ENCODE data around the gene C3orf38.
"Not testable (repeated sequence)": the region's sequence is repeated elsewhere in the genome, so short reads cannot be mapped to it uniquely, and the experiment has no call there.

The C3orf38 gene

DNA sequence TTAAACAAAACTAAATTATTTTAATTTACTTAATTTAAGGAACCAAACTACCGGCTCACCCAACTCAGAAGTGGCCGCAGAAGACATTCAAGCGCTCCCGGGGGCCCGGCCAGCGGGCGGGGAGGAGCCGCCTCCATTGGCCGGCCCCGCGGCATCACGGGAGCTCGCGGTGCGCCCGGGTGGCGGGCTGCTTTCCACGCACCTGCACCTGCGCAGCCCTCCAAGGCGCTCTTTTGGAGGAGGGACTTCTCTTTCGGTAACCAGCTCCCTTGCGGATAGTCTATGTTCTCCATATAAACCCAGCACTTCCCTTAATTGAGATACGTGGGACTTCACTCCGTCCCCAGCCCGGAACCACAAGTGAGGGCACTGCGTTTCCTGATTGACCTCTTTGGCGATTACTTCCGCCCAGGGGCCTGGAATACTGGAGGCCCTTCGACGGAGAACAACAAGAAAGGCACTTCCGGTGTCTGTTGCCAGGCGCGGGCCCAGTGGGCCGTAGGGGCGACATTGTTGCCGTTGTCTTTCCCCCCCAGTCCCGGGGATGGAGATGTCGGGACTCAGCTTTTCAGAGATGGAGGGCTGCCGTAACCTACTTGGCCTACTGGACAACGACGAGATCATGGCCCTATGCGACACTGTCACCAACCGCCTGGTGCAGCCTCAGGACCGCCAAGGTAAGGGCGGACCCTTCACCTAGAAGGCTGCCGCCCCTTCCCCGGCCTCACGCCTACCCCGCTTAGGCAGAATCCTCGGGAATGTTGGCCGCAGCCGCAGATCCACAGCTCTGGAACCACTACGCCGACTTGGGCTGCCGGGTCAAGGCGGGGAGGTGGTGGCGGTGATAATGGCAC lies at the start of gene C3orf38:
TSS of gene C3orf38 (plus strand) at position 451 of the 854 bp plus-strand sequence. CDS start at position 545, 94 bp downstream.
- DNase-seq, result peak; percentile 68

DNA sequence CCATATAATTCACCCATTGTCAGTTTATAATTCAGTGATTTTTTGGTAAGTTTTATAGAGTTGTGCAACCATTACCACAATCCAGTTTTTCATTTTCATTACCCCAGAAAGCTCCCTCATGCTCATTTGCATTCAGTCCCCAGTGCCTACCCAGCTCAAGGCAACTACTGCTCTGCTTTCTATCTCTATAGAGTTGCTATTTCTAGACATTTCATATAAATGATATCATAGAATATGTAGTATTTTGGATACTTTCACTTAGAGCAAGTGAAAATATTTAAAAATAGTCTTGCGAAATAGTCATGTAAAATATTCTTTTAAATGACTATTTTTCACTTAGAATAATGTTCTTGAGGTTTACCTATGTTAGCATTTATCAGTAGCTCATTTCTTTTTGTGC lies 48.6 kb upstream of the C3orf38 start:
- no peak for DNase-seq

DNA sequence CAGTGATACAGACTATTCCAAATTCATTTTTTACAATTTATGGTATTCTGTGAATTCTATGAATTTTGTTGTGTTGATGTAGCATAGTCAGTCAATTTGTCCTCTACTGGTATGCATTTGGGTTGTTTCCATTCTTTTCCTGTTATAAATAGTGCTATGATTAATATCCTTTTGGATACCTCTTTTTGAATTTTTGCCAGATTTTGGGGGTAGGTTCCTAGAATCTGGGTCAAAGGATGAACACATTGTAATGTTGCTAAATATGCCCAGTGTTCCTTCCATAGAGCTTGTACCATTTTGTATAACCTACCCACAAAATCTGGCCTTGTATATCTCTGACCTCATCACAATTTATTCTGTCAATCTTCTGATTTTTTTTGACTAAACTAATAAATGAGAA lies 44.4 kb upstream of the C3orf38 start:
- DNase-seq, result no peak

DNA sequence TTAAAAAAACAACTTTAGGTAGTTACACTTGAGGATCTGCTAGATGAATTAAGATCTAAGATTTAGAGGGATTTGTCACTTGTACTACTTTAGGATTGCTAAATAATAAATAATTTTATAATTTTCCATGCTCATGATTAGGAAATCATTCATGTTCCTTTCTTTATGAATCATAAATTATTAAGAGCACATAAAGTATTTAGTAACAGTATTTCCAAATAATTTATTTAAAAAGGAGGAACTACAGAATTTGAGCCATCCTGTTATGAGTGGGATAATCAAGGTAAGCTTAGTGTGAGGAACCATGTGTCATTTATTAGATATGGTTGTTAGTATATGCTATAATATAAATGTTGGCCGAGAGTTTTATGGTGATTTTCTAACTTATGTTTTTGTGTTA lies 37.5 kb upstream of the C3orf38 start:
- no peak for DNase-seq

DNA sequence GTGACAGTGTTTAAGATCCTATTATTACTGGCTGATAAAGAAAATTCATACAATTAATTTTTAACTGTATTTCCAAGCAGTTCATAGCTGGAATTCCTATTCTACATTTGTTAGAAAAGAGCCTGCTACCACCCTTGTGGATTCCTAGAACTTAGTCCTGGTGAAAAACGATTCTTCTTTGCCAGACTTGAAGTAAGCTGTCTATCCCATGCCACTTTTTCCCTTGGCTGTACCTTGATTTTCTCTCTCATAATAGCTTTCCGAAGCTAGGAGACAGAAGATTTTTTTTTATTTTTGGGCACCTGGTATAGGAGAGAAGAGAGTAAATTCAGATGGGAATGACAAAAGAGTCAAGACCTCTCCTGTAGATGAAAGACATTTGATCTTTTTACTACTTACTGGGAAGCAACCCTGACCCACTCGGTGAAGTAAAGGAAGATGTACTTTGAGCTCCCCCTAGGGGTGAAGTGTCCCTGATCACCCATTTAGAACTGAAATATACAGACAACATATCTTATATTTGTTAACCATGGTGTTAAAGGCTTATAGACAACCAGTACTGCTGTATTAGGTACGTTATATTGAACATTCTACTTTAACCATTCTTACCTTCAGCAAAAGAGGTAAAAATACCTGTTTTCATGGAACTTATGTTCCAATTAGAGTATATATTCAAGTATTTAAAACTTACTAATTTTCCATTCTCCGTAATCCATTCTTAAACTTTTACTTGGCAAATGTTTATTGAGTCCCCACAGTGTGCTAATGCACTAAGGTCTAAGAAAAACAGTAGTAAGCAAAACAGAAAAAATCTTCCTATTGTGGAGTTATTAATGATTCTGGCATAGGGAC lies 36.2 kb upstream of the C3orf38 start:
- peak; percentile 13 for DNase-seq

DNA sequence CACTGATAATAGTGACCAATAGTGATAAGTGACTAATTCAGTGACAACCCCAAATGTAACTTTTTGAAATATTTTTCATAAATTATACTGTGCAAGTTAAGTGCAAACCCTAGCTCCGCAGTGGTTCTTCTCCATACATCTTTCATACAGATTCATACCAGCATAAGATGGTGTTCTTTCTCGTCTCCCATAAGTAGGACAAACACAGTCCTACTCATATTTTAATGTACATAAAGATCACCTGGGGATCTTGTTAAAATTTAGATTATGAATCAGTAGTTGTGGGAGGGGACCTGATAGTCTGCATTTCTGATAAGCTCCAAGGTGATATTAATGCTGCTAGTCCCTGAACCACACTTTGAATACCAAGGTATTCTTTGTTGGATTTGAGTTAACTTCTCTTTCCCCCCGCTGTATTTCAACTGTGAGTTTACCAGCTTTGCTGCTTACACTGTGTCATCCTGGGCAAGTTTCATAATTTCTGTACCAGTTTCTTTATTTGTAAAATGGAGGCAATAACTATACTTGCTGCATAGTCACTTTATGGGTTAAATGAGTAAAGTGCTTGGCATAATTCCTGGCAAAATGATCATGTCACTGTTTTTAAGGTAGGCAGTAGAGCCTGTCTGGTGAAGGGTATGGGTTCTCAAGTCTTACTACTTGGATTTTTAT lies 34.7 kb upstream of the C3orf38 start:
- DNase-seq, result no peak

DNA sequence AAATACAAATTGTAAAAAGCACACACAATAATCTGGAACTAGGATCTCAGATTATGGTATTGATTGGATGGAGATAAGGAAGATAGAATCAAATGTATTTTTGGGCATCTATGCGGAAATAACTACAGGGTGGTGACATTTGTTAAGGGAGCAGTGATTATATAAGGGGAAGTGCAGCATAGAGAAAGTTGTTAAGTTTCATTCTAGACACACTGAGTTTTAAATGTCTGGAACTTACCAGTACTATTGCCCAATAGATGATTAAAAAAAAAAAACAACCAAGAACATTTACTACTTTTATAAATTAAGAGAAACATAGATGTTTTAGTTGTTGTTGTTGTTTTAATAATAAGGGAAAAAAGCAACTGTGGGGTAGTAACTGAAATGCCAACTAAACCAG lies 32.1 kb upstream of the C3orf38 start:
- no peak for DNase-seq

DNA sequence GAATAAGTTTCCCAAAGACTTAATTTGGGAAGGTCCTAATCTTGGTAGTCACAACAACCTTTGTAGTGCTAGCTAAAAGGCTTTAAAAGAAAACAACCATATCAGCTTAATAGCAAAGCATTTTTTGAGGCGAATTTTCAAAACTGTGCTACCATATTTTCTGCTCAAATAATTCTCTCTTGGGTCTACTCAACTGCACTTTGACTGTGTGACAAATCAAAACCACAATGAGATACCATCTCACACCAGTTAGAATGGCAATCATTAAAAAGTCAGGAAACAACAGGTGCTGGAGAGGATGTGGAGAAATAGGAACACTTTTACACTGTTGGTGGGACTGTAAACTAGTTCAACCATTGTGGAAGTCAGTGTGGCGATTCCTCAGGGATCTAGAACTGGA lies 31.2 kb upstream of the C3orf38 start:
- DNase-seq, result not testable (repeated sequence)

DNA sequence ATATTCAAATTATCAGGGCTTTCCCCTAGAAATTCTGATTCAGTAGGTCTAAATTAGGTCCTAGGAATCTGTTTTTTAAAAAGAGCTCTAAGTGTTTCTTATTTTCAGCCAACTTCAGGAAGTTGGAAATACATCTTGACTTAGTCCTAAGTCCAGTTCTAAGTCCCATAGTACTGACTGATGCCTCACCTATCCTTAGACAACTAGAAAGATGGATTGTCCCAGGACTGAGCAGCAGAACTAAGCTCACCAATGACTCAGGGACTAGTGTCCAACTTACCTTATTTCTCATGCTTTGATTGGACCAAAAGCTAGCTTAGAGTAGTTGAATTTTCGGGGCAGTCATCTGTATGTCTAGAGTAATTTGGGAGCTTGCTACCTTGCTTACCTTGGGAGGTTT lies 26.2 kb upstream of the C3orf38 start:
- no peak for DNase-seq

DNA sequence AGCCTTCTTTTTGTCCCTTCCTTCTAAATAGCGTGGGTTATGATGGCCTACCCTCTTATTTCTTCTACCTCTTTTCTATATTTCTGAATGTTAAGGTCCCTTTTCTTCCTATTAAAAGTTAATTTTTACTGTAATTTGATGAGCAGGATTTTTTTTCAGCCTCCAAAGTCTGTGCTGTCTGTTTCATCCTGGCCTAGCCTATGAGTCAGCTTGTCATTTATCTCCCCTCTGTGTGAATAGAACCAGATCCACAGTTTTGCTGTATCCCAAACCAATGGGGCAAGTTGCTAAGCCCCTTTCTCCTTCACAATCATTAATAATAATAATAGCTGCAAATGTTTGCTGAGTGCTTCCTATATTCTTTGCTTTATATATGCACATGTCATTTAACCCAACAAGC lies 18.1 kb upstream of the C3orf38 start:
- no peak for DNase-seq

DNA sequence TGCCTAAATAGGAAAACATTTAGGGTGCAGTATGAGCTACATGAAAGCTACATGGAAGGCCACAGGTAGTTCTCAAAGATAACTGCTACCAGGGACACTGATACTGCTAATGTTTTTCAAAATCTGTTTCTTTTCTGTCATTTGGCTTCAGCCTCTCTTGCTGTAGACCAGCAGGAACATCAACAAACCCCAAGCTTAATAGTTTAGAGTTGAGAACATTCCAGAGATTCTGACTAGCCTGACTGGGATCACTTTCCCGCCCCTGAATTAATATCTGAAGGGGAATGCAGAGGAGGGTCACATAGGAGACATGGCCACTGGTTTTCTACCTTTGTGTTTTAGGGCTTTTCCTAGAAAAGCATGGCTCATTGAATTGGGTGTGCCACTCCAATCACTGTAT lies 16.9 kb upstream of the C3orf38 start:
- DNase-seq, result no peak

DNA sequence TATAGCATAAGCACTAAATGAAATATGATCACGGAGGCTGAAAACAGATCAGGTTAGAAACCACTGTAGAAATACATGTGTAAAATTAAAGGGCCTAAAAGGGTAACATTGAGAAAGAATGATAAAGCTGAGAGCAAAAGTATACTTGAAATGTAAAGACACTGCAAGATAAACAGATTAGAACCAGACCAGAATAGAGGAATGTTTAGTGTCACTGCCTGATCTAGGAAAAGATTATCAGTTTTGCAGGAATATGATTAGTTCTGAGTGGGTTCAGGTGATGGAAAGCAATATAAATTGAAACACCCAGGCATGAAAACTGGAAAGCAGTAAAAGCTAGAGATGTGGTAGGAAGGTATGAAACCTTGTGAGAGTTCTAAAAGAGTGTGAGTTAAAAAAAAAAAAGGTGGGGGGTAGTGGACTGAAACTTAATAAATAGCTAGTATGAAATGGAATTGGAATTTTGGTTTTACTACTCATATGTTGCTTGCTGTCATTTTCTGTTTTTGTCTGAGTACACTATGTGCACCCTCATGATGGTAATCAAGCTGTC lies 16.0 kb upstream of the C3orf38 start:
- no peak for DNase-seq

DNA sequence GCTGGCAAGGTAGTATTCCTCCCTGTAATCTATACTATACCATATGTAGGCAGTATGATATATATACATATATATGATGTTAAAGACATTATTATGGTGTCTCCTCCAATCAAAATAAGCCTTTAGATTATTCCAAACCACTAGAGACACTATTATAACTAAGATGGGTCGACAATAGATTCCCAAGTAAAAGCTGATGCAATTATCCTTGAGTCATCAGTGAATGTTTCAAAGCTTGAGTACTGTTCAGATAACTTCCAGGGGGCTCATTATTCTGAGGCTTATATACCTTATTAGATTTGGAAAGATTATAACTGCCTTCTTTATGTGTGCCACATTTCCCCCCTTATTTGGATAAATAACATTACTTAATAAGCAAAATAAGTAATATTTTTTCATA lies 11.9 kb upstream of the C3orf38 start:
- DNase-seq, result no peak

DNA sequence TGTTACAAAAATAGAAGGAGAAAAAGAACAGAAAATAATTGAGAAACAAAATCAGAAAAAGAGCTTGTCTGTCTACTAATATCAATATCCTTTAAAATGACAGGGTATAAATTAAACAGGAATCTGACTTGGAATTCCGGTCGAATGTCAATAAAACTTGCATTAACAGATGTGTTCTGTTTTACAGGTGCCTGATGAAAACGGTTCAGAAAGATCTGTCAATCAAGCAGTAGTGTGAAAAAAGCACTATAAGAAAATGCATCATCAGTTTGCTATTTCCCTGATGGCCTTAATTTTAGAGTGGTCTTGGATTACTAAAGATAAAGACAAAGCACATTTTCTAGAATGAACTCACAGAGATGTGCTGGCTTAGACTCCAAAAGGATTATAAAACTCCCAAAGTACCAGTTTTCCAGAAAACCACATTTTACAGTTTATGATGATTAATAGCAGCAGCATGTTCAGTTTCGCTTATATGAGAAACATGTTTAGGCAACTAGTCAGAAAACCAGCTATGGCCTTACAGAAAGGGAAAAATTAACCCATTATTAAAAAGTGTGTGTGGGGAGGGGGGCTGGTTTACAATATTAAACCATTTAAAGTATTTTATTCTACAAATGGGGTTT lies 8.2 kb upstream of the C3orf38 start:
- DNase-seq, result no peak

DNA sequence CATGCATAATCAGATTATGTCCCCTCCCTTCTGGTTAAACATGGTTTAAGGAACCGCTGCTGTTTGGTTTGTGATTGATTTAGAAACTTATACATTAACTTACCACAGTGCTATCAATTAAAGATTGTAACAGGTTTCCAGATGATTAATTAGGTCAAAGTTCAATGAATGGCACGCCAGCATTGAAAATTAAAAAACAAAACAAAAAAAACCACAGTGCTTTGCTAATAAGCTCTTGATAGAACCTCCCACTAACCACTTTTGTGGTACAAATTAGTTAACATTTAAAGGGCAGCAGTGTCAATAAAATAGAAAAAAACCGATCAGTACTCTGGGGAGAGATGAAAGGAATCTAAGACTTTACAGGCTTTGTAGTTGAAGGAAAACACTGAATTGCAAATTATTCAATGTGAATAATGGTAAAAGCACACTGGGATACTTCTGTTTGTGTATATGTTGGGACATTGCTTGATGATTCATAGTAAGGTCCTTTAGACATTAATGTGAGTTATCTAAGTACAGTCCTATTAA lies 7.6 kb upstream of the C3orf38 start:
- no peak for DNase-seq

DNA sequence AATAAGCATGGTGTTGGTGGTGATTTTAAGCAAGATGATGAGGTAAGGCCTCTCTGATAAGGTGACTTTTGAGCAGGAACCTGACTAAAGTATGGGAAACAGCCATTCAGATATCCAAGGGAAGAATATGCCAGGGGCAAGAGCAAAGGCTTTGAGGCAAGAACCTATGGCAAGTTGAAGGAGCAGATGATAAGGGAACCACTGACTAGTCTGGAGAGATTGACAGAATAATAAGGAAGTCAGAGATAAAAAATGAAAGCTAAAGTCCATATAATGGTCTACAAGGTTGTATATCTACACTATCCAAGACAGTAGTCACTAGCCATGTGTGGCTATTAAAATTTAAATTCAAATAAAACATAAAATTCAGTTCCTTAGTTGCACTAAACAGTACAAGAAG lies 2.5 kb upstream of the C3orf38 start:
- DNase-seq, result no peak

DNA sequence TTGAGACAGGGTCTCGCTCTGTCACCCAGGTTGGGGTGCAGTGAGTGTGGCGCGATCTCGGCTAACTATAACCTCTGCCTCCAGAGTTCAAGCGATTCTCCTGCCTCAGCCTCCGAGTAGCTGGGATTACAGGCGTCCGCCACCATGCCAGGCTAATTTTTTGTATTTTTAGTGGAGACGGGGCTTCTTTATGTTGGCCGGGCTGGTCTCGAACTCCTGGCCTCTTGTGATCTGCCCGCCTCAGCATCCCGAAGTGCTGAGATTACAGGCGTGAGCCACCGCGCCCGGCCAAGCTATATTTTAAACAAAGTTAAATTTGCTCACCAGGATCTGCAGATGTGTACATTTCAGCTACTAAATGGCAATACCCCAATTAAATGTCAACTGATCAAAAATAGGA lies 1.1 kb upstream of the C3orf38 start:
- no peak for DNase-seq

DNA sequence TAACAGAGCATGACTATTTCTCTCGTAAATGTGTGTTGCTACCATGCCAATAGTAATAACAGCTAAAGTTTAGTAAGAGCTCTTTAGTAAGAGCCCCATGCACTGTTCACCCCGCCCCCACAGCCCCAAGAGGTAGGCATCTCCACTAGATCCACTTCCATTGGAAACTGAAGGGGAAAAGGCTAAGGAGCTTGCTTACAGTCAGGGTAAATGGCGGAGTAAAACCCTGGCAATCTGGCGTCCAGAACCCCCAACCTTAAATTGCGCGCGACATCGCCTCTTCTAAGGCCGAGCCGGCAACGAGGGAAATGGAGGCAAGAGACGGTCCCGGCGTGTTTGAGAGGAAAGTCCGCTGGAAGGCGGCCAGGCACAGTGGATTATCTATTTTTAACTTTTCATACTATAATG lies 654 bp upstream of the C3orf38 start:
- no peak for DNase-seq

DNA sequence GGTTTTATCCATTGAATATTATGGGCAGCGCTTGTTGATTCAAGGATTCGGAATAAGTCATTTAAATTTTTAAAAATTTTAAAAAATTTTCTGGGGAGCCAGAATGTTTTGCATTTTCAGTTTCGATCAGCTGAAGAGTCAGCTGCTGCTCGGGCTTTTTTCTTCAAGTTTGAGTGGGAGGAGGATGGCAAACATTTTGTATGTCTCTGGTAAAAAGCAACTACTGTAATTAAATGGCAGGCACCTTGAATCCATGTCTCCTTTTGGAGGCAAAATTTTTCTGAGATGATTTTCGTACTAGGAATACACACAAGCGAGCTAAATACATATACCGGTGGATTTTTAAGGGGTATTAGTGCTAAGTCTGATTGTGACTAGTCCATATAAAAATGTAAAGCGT lies 612 bp downstream of the C3orf38 start:
- DNase-seq, result no peak

DNA sequence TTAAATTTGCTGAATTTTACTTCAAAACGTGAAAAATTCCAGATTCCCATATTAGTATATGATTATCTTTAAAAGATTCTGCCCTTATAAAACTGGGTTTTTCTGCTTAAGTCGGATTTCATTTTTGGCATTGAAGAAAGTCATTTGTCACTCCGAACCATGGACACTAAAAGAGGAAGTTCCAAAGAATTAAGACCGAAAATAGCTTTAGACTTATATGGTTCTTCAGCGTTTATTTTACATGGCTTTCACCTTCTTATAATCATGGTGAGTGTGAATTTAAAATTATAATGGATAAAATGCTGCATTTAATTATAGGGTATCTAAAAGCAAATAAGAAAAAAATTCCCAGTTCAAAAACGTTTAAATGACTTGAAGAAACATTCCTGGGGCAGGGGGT lies 1.0 kb downstream of the C3orf38 start:
- DNase-seq, result no peak

DNA sequence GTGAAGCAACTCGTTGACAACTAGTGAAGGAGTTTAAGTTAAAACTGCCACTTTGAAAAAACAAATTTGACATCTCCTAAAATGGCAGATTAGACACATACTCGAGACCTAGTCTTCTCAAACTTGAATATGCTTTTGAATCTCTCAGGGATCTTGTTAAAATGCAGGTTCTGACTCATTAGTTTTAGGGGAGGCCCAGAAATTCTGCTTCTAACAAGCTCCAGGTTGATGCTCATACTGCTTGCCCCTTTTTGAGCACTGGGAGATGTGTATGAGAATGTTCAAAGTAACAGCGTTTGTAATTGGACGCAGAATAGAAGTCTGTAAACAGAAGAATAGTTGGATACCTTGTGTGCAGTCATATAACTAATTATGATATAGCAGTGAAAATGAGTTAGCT lies 1.6 kb downstream of the C3orf38 start:
- no peak for DNase-seq

DNA sequence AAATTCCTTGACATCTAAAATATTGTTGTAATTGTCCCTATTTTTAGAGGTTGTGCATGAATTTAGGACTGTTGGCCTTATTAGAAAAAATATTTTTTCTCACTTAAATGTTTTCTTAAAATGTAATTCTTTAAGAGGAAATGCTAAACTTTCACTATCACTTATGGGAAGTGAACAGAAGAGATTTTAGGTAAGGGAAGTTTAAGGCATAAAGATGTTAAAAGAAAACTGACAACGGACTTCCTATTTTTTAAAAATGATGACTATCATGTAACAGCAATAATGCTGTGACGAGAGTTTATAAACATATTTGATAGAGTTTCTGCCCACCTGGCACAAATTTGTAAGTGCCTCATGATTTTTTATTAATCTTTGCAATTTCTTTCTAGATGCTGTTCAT lies 3.1 kb downstream of the C3orf38 start:
- DNase-seq, result no peak
